T-helper 2 cell (primary cell): ENCODE measurements around the gene USP49.
"Not testable (repeated sequence)": the region's sequence is repeated elsewhere in the genome, so short reads cannot be mapped to it uniquely, and the experiment has no call there.

Experiments used
- DNase-seq, 5 experiments: peaks; one replicate each; pipeline versions ENCODE4 v3.0.0 to v3.0.0-alpha.2; 2012 to 2022
- total RNA-seq, 2 donors: gene quantifications; one replicate each; lab custom pipeline; 2026; lab: John Stamatoyannopoulos, UW

The USP49 gene
- 1.2 to 2.4 reads per million in 2 donors for total RNA-seq

DNA sequence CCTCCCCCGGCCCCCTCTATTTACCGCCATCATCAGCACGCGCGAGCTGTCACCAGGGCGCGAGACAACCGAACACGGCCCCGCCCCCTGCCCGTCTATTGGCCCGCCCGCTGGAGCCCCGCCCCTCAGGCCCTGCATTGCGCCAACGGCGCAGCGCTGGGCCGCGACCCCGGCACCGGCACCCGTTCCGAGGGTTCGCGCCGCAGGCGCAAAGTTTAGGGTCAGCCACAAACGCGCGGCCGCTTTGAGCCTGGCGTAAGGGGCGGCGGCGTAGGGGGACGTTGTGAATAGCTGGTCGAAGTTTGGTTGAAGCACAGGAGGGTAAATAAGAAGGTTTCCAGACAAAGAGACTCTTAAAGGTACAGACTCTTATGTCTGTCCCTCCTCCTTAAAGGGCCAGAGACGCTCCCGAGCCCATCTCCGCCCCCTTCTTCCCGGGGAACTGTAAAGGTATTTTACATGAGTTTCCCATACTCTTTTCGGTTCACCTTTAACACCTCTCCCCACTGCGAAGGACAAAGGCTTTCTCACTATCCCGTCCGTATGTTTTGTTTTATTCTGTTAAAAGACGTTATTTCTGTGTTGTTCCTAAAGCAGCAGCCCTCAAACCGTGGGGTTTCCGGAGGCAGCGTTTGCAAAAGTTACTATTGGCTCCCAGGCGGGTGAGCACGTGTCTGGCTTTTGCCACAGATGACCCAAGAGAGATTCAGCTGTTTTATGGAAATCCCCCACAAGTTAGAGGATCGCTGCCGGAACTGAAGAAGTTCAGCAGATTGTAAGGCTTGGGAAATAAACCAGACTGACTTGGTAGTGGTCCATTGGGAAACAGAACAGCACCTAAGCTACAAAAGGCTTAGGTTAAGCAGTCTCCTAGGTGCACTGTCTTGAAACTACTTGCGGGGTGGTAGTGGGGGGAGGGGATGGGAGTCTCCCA lies at the start of gene USP49:
USP49 (minus strand) TSS at position 76 of the 934 bp plus-strand sequence. CDS start 88,392 bp downstream, outside the sequence.
- peak; percentile 80 to 93 (median 90) for DNase-seq

DNA sequence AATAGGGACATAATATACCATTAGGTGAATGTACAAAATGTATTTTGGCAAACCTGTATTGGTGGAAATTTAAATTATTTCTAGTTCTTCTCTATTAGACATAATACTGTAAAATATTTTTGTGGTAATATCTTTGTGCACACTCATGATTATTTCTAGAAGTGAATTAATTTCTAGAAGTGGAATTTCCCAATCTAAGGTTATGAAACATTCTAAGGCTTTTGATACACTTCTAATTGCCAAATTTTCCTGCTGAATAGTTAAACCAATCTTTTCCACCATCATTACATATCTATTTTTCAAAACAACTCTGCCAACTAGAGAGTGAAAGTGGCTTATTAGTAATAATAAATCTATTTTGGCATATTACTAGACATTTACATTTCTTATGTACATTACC lies 48.3 kb upstream of the USP49 start:
- no peak for DNase-seq

DNA sequence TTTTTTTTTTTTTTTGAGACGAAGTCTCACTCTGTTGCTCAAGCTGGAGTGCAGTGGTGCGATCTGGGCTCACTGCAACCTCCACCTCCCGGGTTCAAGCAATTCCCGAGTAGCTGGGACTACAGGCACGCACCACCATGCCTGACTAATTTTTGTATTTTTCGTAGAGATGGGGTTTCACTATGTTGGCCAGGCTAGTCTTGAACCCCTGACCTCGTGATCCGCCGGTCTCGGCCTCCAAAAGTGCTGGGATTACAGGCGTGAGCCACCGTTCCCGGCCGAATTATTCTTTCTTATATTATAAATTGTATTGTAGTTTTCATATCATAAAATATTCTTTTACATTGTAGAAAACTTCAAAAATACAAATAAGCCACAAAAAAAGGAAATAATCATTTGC lies 47.7 kb upstream of the USP49 start:
- DNase-seq = not testable (repeated sequence)

DNA sequence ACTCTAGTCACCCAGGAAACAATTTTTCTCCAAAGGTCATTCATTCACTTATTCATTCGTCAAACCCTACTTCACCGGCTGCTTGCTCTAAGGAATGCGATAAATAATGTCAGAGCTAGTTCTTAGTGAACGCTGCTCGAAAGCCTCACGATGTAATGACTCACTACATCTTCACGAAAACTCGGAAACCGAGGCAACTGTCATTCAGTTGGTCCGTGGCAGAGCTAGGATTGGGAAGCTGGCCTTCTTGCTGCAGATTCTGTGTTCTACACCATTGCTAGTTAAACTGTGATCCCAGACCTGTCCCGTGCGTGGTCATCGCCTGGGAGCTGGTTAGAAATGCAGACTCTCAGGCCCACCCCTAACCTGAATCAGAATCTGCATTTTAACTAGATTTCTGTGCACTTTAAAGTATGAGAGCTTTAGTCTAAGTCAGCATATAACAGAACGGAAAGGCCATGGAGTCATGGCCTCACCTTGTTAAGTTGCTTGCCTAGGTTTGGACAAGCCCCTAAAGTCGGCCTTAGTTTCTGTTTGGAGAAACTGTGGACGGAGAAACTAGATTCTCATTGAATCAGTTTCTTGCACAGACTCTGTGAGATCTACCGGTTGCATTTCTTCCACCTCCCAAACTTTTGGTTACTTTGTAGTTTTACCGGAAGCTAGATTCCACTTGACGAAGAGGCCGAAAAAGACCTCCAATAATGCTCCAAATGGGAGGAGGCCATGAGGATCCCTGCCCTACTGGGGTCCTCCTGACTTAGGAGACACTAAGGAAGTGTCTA lies 47.1 kb upstream of the USP49 start:
- peak in 1 of 5 experiments; percentile 24 for DNase-seq

DNA sequence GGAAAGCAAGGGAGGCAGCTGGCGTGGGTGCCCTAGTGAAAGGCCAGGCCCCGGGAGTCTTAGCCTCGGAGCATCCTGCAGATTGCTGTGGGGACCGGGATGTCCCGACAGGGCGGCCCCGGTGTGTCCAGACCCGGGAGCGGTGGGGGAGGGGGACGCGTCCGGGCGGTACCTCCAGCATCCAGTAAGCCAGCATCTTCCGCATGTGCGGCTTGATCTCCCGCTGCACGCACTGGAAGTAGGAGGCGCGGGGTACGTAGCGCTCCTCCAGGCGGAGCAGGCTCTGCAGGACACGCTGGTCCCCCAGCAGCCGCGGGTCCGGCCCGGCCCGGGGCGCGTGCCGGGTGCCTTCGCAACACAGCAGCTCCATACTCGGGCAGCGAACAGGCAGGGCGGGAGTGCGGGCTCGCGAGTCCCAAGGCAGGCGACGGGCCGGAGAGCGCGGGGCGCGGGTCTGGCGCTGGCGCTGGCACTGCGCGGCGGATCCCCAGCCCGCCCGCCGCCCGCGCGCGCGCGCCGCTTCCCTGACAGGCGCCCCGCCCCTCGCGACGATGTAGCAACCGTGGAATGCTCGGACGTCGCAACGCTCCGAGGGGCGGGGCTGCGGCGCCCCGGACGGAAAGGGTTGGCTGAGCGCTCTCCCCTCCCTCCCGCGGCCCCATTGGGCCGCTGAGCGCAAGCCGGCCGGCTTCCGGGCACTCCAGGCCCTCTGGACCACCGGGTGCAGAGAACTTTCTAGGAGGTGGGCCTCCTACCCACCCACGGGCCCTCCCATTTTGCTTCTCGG lies 46.3 kb upstream of the USP49 start, which contains the start of gene CCND3:
CCND3 (minus strand) TSS at position 529 of the 787 bp plus-strand sequence; CDS start at position 370, 159 bp downstream.
- DNase-seq = peak; percentile 62 to 93 (median 80)

DNA sequence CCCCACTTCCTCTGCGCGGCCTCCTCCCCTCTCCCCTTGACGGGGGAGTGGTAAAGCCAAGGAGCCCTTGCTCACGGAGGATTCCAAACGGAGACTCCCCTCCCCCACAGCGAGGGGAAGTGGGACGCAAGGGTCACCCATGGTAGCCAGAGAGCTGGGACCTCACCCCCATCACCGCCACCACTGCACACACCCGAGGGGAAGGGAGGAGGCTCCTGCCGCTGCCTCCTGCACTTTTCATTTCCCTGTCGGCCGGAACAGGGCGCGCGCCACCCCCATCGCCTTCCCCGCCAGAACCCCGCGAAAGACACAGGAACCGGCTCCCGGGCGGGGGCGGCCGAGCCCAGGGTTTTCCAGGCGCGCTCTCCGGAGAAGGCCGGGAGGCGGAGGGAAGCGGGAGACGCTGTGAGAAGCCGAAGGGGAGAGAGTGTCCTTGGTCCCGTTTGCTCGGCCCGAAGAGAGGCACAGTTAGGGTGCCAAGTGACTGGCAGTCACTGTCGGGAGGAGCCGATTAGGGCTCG lies 45.6 kb upstream of the USP49 start:
- peak; percentile 13 to 78 (median 39) for DNase-seq

DNA sequence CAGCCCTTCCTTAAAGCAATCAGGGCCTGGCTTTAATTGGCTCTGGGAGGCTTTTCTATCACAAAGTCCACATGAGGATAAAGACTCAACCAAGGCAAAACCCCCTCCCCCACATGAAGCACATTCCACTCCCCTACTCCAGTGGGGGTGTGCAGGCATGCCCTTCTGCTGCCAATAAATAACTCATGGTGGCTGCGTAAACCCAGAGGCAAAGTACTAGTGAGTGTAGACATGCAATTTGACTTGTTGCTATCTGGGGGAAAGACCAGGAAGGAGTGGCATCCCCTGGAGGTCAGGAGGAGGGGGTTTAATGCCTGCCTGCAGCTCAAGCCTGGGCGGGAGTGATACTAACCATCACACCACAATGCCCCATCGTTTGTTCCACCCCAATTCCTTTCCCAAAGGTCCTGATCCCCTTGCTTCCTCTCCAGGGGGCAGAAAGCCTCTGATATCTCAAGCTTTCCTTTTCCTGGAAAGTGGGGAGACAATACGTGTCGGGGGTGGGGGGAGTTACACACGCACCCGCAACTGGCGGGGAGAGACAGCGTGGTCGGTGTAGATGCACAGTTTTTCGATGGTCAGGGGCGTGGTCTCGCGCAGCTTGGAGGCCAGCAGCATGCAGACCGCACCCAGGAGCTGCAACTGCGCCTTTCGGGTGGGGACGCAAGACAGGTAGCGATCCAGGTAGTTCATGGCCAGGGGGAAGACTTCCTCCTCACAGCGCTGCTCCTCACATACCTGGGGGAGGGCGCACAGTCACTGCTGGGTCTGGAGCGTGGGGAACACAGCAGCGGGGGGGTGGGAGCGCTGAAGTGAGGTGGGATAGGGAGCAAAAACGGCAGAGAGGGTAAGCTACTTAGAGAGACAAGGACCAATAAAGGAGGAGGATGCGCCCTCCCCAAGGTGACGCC lies 44.9 kb upstream of the USP49 start:
- DNase-seq = peak in 1 of 5 experiments; percentile 66

DNA sequence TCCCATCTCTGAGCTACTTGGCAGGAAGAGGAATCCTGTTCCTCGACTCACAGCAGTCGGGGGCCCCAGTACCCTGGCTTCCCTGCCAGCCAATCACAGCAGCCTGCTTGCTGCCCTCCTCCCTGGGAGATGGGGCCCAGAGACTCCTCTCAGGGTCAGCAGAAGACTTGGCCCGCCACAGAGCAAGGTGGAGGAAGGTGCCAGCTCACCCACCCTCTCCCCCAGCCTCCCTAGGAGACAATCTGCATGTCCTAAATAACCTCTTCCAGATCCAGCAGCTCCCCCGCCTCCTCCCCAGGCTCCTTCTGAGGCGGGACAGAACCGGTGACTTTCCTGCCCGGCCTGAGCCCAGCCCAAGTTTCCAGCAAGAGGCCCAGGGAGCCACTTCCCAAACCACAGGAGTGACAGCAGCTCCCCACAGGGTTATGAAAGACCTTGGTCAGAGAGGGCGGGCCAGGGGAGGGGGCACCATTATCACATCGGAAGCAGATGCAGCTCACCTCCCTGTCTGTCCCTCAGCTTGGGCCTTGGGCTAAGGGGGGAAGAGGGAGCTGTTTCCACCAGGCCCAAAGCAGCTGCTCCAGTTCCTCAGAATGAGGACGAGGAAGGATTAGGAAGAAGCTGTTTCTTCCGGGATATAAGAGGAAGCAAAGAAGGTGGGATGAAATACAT lies 44.1 kb upstream of the USP49 start:
- DNase-seq = peak in 1 of 5 experiments; percentile 33

DNA sequence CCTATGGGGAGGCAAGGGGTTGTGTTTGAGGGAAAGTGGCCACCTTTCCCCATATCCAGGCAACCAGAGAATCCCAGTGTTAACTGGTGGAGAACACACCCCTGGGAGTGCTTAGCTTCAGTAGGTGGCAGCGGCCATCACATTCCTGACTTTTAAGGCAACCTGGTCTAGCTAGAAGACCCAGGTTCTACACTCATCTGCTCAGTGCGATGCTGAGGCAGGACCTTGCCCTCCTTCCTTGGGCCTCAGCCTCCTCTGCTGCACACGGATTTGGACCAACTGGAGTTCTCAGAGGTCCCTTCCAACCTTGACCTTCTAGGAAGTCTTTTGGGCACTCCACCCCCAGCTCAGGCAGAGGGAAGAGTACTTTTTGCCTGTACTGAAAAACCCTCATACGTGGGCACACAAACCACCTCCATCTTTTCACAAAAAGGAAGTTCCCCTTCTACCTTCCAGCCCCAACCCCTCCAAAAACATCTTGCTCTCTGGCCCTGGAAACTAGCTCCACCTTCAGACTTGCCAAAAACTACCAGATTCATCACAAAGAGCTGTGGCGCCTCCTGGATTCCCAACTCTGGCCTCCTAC lies 43.5 kb upstream of the USP49 start:
- DNase-seq = no peak

DNA sequence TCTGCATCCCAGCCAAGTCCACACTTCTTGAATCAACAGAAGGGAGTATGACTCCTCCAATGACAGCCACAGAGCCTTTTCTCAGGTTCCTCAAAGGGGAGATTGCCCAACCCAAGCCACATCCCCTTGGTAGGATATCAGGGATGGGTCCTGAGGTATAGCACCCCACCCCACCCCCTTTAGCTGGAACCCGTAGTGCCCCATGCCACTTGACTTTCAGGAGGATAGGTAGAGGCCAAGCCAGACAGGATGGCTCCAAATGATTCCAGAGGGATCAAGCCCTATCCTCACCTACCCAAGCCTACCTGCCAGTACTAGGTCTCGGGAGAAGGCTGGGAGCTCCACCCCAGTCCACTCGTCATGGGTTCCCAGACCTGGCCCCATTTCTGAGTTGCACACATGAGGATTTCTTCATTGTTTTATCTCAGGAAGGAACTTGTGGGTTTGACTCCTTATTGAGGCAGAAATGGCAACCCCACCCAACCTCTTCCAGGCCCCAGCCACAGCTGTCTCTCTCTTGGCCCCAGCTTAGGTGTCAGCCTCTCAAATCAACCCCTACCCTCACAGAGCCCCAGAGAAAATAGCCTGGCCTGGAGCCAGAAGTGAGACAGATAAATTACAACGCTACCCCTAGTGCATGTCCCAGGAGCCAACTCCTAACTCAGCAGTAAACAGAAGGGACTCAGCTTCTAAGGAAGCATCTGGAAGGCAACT lies 42.8 kb upstream of the USP49 start:
- DNase-seq = peak in 3 of 5 experiments; percentile 36 to 84 (median 77)

DNA sequence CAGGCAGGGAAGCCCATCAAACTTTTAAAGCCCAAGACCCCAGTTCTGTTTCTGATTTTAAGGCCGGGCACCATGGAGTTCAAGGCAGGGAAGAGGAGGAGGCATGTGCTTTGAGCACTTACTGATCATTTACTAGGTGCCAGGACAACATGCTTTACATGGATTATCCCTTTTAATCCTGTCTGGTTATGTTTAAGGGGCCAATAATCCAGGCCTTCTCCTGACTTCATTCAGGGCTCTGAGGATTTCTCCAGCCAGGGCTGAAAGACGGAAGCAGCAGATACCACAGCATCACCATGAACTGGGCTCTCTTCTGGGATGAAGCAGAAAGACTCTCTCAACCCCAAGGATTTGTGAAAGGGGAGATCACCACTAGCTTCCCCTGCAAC lies 42.3 kb upstream of the USP49 start:
- DNase-seq = no peak

DNA sequence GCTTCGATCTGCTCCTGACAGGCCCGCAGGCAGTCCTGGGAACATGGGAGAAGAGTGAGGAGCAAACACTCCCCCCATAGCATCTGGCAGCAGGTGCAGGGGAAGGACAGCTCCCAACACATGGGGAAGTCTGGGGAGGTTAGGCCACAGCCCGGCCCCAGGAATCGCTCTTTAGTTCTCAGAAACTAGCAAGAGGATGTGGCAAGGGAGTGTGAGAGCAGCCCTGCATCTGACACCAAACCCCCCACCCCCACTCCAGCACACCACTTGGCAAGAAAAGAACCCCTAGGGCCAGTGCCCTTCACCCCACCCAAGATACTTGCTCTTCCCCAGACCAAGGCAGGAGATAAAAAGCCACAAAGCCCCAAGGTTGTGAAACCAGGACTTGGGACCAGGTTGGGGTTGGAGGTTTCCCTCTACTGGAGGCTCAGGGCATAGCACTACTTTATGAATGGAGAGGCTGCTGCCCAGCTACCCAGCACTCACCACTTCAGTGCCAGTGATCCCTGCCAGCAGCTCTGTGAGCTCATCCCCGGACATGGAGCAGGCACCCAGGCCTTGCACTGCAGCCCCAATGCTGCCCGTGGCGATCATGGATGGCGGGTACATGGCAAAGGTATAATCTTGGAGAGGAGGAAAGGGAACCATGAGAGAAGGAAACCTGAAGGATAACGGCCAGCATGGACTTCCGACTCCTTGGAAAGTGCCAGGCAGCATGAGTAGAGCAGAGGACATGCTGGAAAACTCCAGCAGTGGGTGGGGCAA lies 41.1 kb upstream of the USP49 start:
- DNase-seq = peak in 4 of 5 experiments; percentile 24 to 99 (median 70)

DNA sequence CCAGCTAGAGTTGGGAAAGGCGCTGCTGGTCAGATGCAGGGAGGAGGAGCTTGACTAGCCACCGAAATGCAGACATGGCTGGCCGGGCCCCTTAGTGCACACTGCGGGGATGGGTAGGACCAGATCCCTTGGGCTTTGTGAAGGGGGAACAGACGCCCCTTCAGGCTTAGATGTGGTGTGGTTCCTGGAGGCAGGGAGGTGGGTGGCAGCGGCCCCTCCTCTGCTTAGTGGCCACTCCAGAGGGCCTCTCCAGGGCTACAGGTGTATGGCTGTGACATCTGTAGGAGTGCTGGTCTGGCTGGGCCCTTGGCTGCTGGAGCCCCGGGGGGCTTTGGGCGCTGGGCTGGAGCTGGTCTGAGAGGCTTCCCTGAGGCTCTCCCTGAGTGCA lies 40.5 kb upstream of the USP49 start:
- no peak for DNase-seq

DNA sequence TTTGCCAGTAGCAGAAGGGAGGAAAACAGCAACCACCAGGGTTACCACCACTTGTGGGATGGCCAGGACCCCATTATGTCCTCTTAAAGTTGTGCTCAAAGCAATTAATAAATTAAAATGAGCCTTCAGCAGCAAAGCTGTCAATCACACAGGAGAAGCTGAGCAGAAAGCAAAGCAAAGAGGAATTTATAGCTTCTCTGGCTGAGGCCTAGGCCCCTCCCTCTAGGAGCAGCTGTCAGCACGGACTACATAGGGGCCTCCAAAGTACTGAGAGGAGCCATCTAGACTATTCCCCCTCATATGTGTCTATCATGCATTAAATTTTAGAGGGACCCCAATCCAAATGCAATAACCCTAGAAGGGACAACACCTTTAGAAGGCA lies 40.0 kb upstream of the USP49 start:
- no peak for DNase-seq

DNA sequence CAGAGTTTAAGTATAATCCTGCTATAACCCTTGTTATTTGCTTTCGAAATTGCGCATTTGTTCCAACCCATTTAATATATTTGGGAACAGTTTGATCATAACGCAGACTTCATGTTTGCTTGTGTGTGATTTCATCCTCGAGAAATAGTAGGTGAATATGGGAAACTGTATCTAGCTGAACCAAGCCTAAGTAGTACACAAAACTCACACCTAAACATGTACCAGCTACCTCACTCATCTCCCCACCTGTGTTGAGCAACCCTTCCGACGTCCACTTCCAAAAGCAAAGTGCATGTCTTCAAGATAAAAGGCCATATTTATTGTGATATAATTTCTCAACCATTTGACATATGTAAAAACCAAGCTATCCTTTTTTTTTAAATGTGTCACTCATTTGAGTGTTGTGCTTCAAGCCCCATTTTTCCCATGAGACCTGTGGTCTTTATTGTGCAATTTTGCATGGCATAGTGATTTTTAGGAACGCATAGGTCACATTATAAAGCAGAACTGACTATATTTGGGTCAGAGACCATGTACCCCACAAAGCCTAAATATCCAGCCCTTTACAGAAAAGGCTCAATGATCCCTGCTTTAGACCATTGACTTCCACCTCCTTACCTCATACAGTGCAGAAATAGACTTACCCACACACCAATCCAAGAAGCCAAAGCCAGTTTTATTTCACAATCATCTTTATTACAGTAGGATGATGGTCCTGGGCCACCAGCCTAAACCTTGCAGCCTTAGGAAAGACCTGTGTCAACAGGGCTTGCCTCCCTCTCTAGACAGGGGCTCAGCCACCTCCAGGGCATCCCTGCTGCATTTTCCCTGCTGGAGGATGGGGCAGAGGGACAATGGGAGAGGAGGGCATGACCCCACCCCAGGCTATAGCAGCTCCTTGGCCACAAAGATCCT lies 39.4 kb upstream of the USP49 start:
- DNase-seq = no peak

DNA sequence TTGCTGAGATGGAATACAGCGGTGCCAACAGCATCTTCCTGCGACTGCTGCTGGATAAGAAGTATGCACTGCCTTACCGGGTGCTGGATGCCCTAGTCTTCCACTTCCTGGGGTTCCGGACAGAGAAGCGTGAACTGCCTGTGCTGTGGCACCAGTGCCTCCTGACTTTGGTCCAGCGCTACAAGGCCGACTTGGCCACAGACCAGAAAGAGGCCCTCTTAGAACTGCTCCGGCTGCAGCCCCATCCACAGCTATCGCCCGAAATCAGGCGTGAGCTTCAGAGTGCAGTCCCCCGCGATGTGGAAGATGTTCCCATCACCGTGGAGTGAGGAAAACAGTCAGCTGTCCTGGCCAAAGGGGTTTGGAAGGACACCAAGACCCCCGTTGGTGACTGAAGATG lies 37.2 kb upstream of the USP49 start:
- DNase-seq = no peak

DNA sequence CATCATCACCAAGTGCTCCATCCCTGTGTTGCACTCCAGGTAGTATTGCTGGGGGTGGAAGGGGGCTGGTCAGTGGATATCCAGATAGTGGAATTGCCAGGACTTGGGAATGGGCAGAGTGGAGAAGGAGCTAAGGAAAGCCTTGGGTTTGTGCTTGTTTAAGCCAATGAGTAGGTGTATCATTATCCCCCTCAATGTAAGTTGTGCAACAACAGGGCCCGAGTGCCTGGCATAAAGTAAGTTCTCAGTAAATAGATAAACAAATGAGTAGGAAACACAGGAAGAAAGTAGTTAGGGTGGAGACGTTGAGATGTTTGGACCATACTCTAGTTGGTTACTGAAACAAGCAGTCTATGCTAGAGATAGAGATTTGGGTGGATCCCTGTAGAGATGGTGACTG lies 36.6 kb upstream of the USP49 start:
- no peak for DNase-seq

DNA sequence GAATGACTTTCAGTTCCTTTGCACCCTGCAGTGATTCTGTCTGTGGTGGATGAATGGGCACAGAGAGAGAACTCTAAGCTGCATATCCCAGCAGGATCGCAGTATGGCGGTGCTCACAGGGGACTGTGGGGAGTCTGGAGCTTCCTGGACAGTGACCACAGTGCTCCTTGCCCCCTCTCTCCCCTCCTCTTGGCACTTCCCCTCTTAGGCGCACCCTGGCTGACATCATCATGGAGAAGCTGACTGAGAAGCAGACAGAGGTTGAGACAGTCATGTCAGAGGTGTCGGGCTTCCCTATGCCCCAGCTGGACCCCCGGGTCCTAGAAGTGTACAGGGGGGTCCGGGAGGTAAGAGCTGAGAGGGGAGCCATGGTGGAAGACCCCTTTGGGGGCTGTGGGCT lies 34.7 kb upstream of the USP49 start:
- DNase-seq = no peak
